GM21367 (cell line): ENCODE data around the gene NOD1.

ENCODE experiments used
- ATAC-seq: cut with Tn5 transposase; IDR thresholded peaks from one replicate; pipeline ENCODE4 v1.9.1; 2021; ENCODE audit not compliant: unreplicated experiment

NOD1 gene

DNA sequence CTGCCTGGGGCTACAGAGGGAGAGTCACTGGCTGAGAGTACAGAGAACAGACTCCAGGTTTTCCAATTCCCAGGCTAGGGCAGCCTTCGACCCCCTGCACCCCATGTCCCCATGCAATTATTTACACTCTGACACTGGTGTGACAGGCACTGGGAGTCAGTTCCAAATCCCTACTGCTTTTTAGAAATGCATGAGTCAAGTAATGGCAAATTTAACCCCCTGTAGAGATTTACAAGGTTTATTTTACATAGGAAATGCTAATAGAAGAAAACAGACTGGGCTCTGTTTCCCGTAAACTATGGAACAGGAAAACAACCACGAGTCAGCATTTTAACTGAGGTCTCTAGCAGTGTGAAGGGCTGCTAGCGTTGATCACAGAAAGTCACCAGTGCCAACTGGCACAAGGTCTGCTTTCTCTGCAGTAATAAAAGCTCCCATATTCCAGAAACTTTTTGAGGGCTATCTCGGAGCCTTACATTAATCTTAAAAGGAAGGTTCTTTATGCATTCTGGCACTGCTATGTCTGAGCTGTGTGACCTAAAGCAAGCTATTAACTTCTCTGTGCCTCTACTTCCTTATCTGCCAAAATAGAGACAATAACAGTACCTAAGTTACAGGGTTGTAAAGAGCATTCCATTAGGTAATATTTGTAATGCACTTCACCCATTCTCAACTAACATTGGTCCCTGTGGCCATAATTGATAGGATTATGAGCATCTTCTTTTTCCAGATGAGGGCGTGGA, 28.2 kb downstream of the NOD1 start:
- no peak for ATAC-seq

DNA sequence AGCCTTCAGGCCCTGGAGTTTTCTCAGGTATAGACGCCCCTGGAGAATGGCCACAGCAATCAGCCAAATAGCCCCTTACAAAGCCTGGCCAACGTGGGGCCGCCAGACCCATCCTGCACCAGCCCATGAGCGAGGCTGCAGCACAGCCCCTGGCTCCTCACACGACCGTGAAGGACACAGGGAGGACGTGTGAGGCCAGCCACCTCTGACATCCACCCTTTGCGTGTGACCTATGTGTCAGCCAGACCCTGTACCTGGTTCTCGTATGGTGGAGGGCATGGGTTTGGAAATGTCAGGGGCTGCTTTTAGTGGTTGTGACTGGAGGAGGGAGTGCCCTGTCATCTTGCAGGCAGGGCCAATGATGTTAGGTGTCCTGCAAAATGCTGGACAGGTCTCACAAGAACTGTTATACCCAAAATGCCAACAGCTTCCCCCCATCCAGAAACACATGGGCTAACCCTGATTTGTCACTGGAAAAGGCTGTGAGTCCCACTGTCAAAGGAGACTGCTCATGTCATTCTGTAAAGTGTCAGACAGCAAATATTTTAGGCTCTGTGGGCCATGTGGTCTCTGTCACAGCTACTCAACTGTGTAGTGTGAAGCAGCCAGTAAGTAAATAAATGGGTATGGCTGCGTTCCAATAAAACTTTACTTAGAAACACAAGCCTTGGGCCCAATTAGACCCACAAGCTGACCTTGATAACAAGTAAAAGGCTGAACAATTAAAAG, 30.0 kb downstream of the NOD1 start:
- no peak for ATAC-seq

DNA sequence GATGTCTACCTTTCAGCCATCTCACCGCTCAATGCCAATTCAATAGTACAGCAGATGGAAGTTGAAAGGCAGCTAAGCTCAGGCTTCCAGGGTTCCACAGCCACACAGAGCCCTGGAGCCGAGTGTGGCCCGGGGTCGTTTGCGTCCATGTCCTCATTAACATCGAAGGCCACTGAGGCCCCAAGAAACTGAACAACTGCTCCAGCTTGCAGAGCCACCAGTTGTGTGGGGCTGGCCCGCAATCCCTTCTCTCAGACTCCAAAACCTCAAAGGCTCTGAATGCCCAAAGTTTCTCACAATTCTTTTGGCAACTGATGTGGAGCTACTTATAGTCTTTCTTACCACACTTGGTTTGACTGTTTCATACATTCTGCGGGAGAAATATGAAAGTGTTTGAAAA, 31.1 kb downstream of the NOD1 start:
- ATAC-seq: no peak

DNA sequence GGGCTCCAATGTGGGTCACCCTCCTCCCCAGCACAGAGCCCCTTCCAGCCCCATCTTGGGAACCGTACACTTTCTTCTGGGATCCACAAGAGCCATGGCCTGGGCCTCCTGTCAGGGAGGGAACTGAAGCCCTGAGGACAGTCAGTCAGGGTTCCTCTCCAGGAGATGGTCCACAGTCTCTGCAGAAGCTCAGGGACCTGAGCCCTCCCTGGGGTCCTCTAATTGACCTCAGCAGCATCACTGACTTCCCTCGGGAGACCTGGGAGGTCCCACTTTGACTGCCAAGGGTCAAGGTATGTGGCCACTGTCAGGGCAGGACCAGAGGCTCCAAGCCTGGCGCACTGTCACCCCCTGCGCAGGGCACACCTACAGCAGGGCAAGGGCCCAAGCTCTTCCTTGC, 32.3 kb downstream of the NOD1 start:
- peak; percentile 7 for ATAC-seq

DNA sequence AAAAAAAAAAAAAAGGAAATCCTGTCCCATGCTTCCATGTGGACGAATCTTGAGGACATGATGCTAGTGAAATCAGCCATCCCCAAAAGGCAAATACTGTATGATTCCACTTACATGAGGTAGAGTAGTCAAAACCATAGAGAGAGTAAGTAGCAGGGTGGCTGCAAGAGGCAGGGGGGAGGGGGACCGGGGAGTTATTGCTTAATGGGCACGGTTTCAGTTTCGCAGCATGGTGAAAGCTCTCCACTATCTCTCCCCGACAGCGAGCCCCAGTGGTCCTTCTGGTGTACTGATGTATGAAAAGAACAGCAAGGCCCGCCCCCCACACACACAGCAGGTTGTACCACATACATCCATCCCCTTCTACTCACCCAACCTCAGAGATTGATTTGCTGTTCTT, 32.8 kb downstream of the NOD1 start:
- peak; percentile 96 for ATAC-seq

DNA sequence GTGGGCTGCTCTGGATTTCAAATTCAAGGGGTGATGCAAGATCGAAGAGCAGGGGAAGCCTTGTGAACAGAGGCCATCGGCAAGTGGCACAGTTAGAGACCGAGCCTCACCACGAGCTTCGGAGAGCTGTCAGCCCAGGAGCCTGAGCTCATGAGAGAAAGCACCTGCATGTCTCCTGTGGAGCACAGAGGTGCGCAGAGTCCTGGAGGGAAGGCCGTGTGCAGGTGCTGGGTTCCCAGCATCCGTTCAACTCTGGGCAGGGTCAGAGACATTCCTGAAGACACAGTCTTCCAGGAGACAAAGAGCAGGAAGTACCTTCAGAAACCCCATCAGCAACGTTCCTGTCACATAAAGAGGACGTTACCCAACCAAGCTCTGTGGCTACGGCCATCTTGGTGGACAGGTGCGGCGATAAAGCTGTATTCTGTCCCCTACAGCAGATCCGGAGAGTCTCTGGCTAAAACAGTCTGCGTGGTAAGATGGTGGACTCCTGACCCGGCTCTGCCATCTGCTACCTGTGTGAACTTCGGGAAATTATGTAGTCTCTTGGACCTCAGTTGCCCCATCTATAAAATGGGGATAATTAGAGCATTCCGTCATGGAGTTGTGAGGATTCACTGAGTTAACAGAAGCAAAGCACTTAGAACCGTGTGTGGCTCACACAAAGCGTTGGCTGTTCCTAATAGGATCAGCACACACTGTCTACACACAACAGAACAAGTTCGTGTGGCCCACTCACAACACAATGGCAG, 40.6 kb downstream of the NOD1 start:
- ATAC-seq: no peak

DNA sequence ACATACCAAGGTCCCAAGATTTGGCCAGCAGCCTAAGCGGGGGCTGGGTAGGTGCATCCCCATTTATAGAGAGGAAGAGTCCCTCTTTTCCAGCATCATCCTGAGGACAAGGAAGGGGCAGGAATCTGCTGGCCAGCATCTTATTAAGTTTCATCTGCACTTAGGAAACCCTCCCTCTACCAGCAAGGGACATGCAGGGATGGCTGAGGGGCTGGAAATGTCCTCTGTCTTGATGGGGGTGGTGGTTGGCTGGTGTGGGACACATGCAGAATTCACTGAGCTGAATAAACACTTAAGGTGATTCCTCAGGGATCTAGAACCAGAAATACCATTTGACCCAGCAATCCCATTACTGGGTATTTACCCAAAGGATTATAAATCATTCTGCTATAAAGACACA, 42.1 kb downstream of the NOD1 start:
- ATAC-seq: no peak

DNA sequence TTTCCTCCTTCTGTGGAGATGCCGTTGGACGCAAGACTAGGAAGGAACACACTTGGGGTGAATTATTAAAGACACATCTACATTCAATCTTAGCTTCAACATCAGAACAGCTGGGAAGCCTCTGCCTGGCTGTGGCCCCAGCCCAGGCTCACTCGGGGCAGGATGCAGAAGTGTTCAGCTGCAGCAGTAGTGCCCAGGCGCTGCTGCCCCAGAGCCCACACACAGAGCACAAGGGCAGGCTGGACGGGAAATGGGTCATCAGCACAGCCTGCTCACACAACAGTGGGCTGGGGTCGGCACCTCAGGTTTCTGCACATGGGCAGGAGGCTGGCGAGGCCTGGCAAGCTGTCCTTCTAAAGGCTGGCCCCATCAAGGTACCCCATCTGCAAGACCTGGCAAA, 42.5 kb downstream of the NOD1 start:
- ATAC-seq: no peak

DNA sequence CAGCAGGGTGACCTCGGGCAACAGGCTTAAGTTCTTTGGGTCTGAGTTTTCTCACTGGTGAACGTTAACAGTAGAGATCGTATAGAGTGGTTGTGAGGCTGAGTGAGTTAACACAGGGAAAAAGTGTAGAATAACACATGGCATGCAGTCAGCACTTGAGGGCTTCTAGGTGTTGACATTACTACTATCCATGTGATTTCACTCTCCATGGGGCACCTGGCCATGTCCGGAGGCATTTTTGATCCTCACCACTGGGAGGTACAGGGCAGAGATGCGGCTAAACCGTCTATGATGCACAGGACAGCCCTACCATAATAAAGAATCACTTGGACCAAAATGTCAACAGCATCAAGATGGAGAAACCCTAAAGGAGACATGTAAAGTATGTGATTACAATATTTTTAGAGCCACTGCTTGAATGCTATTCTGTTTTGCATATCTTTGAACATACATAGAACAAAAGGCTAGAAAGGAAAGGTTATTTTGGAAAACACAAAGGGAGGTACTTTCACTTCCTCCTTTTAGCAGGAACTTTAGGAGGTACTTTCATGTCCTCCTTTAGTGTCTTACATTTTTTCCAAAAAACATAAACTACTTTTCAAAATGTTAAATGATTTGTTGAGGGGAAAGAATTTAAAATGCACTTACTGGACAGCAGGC, 44.3 kb downstream of the NOD1 start:
- ATAC-seq: peak; percentile 43

DNA sequence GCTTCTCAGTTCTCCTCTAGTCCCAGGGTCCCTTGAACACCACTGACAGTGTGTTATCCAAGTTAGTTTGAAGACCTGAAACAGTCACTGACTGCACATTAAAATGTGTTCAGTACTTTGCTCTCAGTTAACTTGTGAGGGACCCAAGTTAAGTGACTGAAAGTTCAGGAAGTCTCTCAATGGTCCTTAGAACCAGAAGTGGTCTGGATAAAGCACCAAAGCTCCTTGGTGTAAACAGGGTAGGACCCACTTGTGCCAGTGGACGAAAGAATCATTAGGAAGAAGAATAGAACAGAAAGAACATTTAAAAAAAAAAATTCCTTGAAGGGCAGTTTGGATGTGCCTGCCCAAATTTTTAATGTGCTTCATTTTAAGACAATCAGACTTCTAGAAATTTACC, 45.1 kb downstream of the NOD1 start:
- ATAC-seq: no peak

DNA sequence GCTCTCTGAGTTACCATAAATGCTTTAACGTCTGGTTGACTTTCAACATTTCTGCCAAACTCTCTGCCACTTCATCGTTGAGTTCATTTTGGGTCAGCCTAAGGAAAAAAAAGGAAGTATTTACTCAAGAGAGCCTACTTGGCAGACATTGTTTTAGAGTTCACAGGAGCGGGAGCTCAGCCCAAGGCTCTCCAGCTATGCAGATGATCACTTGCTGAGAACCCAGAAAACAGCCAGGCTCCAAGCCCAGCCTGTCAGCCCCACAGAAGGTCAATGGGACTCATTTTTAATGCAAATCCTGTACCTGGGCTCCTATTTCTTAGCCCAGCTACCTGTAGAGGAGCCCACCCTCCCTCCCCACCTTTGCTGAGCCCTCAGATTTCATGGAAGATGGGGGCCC, 45.5 kb downstream of the NOD1 start:
- no peak for ATAC-seq

DNA sequence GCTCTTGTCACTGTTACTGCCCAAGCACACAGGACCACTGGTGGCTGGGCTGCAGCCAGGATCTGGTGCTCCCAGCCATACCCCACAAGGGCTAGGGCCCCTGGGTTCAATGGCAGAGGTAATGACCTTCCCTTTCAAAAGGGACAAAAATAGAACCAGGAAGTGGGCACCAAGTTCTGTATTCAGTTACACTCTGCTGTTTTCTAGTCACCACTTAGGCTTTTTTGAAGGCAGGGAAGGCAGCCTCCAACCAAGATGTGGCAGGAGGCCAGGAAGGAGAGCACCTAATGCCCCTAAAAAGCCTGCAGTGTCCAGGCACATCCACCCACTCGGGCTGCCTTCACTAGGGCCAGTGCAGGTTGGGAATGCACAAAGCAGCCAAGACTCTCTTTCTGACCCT, 47.8 kb downstream of the NOD1 start:
- no peak for ATAC-seq

DNA sequence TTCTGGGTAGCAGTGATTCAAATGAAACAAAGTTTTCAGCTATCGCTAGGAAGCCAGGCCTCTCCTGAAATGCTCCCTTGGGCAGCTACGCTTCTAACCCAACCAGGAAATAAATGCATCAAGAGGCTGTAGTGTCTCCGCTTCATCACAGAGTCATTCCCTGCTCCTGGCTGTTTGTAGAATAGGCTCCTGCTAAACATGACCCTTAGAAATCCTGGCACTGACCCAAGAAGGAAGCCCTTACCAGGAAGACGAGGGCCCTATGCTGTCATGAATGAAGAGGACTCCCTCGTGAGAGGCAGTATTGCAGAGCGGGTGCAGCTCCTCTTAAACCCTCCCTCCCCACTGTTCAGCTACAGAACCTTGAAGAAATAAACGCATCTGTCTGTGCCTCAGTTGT, 48.3 kb downstream of the NOD1 start:
- no peak for ATAC-seq

DNA sequence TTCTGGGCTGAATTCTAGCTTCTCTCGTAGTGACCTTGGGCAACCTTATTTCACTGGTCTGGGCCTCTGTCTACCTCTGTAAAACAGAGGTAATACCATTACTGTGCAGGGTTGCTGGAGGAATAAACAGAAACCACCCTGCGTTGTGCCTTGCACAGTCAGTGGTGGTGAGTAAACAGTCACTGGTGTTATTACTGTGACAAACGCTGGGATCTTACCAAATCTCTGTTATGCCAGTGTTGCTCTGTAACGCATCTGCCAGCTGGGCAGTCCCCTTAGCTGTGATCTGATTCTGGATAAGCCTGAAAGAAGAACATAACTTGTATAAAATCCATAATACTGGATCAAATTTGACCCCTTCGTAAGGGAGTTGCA, 49.4 kb downstream of the NOD1 start:
- no peak for ATAC-seq

DNA sequence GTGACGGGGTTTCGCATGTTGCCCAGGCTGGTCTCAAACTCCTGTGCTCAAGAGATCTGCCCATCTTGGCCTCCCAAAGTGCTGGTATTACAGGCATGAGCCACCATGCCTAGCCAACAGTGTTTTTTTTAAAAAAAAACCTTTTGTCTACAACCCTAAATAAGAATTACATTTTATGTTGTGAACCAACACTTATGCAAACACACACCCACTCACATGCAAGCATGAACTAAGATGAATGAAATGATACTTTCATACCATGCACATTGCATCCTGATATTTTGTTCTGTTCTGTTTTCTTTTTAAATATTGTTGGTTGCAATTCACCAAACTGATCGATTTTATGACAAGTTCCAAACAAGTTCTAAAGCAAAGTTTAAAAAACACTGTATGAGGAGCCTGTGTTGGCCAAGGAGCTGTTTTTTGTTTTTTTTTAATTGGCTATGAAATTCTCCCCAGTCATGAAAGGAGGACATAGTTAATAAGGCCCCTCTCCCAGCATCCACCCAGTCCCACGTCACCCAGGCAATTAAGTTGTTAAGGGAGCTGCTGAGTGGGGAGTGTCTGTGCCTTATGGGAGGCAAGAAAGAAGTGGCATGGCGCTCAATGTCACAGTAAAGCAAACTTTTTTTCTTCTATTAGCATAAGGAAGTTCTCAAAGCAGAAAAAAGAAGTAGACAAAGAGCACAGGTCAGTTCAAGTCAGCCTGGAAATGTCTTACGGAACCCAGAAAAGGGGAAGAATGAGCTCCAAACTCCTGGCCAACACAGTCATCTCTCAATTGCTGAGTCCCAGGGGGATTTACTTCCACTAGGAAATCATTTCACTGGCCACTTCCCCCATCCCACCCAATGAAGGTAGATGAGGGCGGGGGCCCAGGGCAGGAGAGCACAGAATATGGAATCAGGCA, 50.1 kb downstream of the NOD1 start:
- ATAC-seq: no peak

DNA sequence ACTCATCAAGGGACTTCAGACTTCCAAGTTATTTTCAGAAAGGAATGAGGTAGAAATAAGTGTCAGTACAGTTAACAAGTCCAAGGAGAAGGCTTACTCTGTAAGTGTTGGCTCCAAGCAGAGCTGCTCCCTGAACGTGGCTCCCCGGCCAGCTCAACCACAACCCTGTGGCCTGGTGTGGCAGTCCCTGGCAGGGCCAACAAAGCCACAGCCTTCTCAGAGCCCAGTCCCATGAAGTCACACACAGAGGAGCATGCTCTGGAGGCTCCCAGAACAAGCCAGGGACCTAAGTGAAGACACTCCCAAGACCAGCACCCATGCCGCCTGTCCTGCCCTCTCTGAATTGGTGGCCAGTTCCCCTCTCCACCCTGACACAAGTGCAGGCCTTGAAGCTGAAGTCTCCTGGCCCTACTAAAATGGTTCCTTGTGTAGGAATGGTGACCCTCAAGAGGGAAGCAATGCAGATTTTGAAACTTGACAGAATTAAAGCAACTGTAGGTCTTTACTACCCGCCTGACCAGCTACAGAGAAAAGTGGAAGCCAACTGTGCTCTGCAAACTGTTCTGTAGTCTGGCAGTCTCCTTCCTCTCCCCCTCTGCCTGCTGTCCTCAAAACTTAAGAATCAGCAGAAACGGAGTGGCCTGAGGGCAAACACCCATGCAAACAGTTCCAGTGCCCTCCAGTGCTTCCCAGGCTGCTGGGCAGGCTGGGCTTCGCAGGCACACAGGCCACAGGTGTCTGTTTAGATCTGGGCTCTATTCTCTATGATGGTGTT, 51.1 kb downstream of the NOD1 start:
- no peak for ATAC-seq

DNA sequence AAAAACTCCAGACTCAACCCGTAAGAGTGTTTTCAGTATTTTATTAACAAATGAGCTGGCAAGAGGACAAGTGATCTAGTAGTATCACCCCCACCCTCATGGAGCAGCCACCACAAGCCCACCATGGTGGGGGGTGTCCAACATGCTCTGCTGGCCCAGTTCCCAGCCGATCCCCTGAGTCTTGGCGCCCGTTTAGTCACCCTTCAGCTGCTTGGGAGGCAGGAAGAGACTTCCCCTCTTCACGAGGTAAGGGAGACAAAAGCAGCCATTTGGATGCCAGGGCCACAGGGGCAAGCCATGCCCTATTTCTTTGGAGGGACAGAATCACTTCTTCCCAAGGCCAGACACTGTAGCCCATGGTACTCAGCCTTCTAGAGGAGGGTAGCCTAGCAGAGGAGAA, 54.1 kb downstream of the NOD1 start:
- no peak for ATAC-seq

DNA sequence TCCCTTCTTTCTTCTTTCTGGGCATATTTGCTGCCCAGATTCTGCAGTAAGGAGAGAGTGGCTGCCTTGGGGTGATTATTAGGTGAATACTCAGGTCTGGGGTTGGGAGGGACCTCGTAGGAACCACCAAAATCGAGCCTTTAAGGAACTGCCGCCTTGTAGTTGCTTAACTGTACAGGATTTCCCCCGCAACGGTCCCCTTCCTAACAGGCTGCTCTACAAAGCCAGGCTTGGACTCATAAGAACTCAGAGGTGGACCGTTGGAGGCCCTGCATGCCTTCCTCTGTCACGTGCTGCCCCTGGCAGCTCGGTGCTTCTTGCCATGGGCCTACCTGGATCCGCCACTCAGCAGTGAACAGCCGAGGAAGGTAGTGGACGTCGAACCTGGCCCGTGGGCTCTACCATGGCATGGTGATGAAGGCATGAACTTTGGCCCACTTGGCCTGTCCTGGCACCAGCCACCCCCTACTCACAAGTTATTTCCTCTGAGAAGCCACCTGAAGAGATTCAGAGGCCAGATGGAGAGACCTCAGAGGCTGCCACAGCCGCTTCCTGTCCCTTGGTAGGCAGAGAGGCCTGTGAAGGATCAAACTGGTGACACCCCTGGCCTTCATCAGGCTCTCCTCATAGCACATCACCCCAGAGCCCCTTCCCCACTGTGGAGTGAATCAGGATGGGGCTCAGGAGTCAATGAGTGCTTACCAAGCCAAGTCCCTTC, 54.6 kb downstream of the NOD1 start:
- no peak for ATAC-seq

DNA sequence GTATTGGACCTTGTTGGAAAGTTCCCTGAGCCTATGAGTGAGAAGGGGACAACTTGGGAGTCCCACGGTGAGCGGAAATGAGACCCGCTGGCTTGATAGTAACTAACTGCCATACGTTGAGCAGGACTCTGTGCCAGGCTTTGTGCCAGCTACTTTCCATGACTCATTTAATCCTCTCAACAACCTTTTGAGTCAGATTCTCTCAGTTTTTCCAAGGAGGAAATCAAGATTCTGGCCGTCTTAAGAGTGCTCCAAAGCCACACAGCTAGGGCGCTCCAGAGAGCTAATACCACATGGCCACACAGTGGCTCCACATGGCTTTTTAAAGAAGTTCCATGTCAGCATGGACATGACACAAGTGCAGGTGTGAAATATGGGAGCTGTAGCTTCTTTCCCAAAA, 55.7 kb downstream of the NOD1 start:
- no peak for ATAC-seq
